HL-60 (cell line): ENCODE data around the gene SLC6A6.

Experiments
- DNase-seq, 2 experiments: peaks; one replicate each; pipeline ENCODE4 v3.0.0-alpha.2; 2010 to 2020; ENCODE audit warnings: low read depth in 1 of 2, low spot score in 1 of 2
- H3K27ac ChIP-seq: fragments of 250-450 bp; sonication (Bioruptor Pico); replicated peaks from 2 replicates; pipeline ENCODE4 v1.5.1; 2020; ENCODE audit warnings: mild to moderate bottlenecking, moderate library complexity
- H3K27me3 ChIP-seq: fragments of 250-450 bp; sonication (Bioruptor Pico); 2 replicates; pipeline ENCODE4 v1.5.1; 2021; ENCODE audit warnings: mild to moderate bottlenecking, moderate library complexity; ENCODE audit not compliant: insufficient read depth, poor library complexity, severe bottlenecking
- H3K4me3 ChIP-seq: replicated peaks from 2 replicates; pipeline ENCODE4 v1.5.1; 2011; ENCODE audit warnings: mild to moderate bottlenecking, control low read depth, low read length; ENCODE audit not compliant: insufficient read depth
- CTCF ChIP-seq: IDR thresholded peaks from one replicate; pipeline ENCODE4 v1.5.1; 2011; ENCODE audit warnings: low read length, control low read depth, inconsistent platforms; ENCODE audit not compliant: insufficient read depth
- GABPA ChIP-seq: IDR thresholded peaks from 2 replicates; pipeline ENCODE4 v1.6.1; 2012; ENCODE audit warnings: low read depth
- POLR2AphosphoS5 ChIP-seq: IDR thresholded peaks from 2 replicates; pipeline ENCODE4 v1.6.1; 2012; ENCODE audit warnings: low read depth
- REST ChIP-seq: IDR thresholded peaks from 2 replicates; pipeline ENCODE4 v1.6.1; 2012; ENCODE audit warnings: low read depth; ENCODE audit not compliant: insufficient replicate concordance
- SPI1 ChIP-seq: IDR thresholded peaks from 2 replicates; pipeline ENCODE4 v1.6.1; 2012; ENCODE audit warnings: low read depth, mild to moderate bottlenecking, borderline replicate concordance

SLC6A6 gene

GRCh38 chr3:14497321-14497720 is 94.9 kb downstream of the SLC6A6 start:
- Histone ChIP-seq H3K27me3 (no peaks in the 10 kb centered on the region), H3K4me3 (no peak overlapping the region), H3K27ac (no peak overlapping the region)
- TF ChIP-seq CTCF (no peak), REST (no peak), GABPA (no peak), POLR2AphosphoS5 (no peak), SPI1 (no peak)
- DNase-seq, result no peak

- Histone ChIP-seq H3K4me3 (no peak overlapping the region), H3K27me3 (no peaks in the 10 kb centered on the region), H3K27ac (no peak overlapping the region)
- DNase-seq, result no peak
- TF ChIP-seq REST, result no peak
- TF ChIP-seq SPI1, result no peak
- TF ChIP-seq CTCF, result no peak
- TF ChIP-seq POLR2AphosphoS5, result no peak
- no peak for TF ChIP-seq GABPA
These were observed 100.1 kb downstream of the SLC6A6 start for GRCh38 chr3:14502472-14502871.

GRCh38 chr3:14503033-14503705 is 100.8 kb downstream of the SLC6A6 start:
- H3K27ac ChIP-seq, result no peak overlapping the region
- H3K27me3 ChIP-seq, result no peaks in the 10 kb centered on the region
- no peak for DNase-seq
- no peak overlapping the region for H3K4me3 ChIP-seq
- no peak for TF ChIP-seq POLR2AphosphoS5
- no peak for TF ChIP-seq SPI1
- no peak for TF ChIP-seq CTCF
- TF ChIP-seq REST, result no peak
- TF ChIP-seq GABPA, result no peak
